Measurements from ENCODE around the gene WDFY4. TPM values are rescaled to one million over a fixed set of nuclear protein-coding genes. Genes with fewer than 3 reads are reported as not detected.

The WDFY4 gene
- total RNA-seq, 2 experiments from 2014 or later, result 0.08 TPM; not detected in 1

DNA sequence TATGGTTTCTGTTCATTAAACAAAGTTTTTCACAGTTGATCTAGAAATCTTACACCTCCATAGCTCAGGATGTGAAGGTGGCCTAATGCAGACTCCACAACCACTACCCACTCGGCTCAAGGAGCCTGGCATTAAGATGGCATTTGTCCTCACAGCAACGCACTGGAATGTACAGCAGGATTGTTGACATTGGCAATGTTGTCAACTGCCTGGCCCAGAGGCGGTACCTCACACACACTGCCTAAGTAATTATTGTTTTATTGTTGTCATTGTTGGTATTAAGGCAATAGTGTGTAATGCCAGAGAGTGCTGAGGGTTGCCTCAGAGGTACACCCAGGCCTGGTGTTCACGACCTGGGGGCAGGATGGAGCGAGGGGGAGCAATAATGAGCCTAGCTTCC lies 216.6 kb downstream of the WDFY4 start:
- Mint-ChIP-seq H3K4me3 (no peak overlapping the region), H3K27ac (no peak overlapping the region), H3K4me1 (no peaks in the 10 kb centered on the region), H3K36me3 (ENCODE audit: low read depth) (no peaks in the 10 kb centered on the region), H3K9me3 (no peaks in the 10 kb centered on the region), H3K27me3 (peaks cover under 1% of the 10 kb centered on the region)
- POLR2A ChIA-PET, result no interaction called here
- CTCF ChIA-PET, result no interaction called here
- DNase-seq, result no peak

DNA sequence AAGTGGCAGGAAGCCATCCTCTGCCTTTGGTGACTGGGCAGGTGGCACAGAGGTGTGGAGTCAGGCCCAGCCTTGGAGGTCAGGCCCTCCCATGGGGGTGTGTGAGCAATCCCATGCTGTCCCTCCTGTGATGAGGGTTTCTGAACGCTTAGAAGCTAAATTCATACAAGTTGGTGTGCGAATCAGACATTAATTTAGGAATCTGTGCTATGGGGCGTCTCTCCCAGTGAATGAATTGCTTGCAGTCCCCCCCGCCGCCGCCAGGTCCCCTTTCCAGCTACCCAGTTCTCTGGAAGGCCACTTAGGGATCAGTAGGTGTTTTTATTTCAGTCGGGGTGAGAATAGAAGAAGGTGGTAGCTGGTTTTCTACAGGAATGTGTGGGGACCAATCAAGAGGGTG lies 217.4 kb downstream of the WDFY4 start:
- no peaks in the 10 kb centered on the region for H3K9me3 Mint-ChIP-seq
- ChIA-PET POLR2A (no interaction called here), CTCF (no interaction called here)
- no peaks in the 10 kb centered on the region for H3K4me1 Mint-ChIP-seq
- H3K4me3 Mint-ChIP-seq, result no peak overlapping the region
- H3K36me3 Mint-ChIP-seq (ENCODE audit: low read depth), result no peaks in the 10 kb centered on the region
- no peak overlapping the region for H3K27ac Mint-ChIP-seq
- H3K27me3 Mint-ChIP-seq, result peaks cover 4% of the 10 kb centered on the region
- DNase-seq, result no peak

DNA sequence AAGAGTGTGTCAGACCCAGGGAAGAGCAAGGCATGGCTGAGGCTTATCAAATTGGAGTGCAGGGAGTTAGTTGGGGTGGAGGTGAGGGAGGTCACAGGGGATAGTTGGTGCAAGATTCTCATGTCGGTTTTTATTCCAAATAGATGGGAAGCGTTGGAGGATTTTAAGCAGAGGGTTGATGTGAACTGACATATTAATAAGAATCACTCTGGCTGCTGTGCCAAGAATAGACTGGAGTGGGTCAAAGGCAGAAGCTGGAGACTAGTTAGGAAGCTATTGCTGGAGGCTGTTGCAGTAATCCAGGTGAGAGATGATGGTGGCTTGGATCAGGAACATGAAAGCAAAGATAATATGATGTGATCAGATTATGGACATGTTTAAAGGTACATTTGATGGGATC lies 218.5 kb downstream of the WDFY4 start:
- no peak for DNase-seq
- POLR2A ChIA-PET, result interaction anchor here (0.7 kb wide), 1 partner anchor 86 kb away, joined by 3 read pairs; no protein-coding TSS in a partner anchor

DNA sequence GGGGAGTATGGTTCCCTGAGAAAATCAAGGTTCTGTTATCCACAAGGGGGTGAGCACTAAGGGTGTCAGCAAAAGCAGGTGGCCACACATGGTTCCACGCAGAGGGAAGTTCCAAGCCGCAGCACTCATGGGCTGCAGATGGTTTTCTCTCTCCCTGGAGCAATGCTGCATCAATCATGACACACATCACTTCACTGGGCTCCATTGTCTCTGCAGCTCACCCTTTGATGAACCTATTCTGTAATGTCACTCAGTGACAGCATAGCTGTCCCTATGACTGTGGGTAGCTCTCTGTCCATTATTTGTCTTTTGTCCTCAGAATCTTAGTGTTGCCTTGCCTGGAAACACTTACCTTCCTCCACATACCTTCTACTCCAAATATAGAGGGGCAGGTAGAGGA lies 220.2 kb downstream of the WDFY4 start:
- peaks cover 9% of the 10 kb centered on the region for H3K27me3 Mint-ChIP-seq
- CTCF ChIA-PET, result no interaction called here
- no peak overlapping the region for H3K4me3 Mint-ChIP-seq

More for the DNA sequence above, 218.5 kb downstream of the WDFY4 start:
- no peak overlapping the region for H3K4me3 Mint-ChIP-seq
- H3K4me1 Mint-ChIP-seq, result no peaks in the 10 kb centered on the region
- H3K9me3 Mint-ChIP-seq, result no peaks in the 10 kb centered on the region
- peaks cover 7% of the 10 kb centered on the region for H3K27me3 Mint-ChIP-seq
- CTCF ChIA-PET, result no interaction called here
- no peak overlapping the region for H3K27ac Mint-ChIP-seq
- no peaks in the 10 kb centered on the region for H3K36me3 Mint-ChIP-seq (ENCODE audit: low read depth)

DNA sequence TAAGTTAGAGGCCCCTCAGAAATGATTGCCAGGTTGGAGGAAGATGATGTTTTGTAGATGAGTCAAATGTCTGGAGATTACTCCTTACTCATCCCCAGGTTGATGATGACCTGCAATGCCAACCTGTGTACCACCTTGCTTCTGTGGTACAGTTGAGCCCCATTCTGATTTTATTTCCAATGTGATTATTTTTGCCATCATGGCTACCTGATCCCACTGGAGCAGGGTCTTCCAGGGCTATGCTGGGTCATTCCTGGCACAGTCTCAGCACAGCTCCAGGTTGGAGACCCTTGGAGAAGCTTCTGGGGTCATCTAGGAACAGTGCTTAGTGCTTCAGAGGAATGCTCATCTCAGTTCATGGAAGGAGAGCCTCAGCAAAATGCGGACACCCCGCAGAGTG lies 220.6 kb downstream of the WDFY4 start:
- no peaks in the 10 kb centered on the region for H3K4me1 Mint-ChIP-seq
- H3K27me3 Mint-ChIP-seq, result peaks cover 9% of the 10 kb centered on the region
- H3K36me3 Mint-ChIP-seq (ENCODE audit: low read depth), result no peaks in the 10 kb centered on the region
- no peak overlapping the region for H3K27ac Mint-ChIP-seq
- ChIA-PET CTCF (no interaction called here), POLR2A (no interaction called here)
- no peaks in the 10 kb centered on the region for H3K9me3 Mint-ChIP-seq
- H3K4me3 Mint-ChIP-seq, result no peak overlapping the region
- no peak for DNase-seq

More for the DNA sequence above, 220.2 kb downstream of the WDFY4 start:
- no peaks in the 10 kb centered on the region for H3K4me1 Mint-ChIP-seq
- no peak overlapping the region for H3K27ac Mint-ChIP-seq
- H3K36me3 Mint-ChIP-seq (ENCODE audit: low read depth), result no peaks in the 10 kb centered on the region
- POLR2A ChIA-PET, result no interaction called here
- no peak for DNase-seq
- H3K9me3 Mint-ChIP-seq, result no peaks in the 10 kb centered on the region

DNA sequence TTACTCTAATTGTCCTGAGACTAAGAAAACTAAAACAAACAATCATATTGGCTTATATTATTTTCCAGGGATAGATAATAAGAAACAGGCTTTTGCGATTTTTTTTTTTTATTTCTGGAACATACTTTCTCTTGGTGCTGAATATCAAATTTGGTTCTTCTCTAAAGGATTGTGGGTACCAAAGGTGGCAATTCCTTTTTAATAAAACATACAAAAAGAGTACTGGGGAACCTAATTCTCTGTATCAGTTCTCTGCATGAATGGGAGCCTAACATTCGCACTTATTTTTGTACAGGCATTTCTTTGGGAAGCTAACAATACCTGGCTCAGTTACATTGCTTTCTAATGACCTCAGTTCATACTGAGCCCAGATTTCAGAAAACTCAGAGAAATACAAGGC lies 222.2 kb downstream of the WDFY4 start:
- ChIA-PET CTCF (no interaction called here), POLR2A (no interaction called here)
- no peak overlapping the region for H3K4me3 Mint-ChIP-seq
- H3K27ac Mint-ChIP-seq, result no peak overlapping the region
- H3K27me3 Mint-ChIP-seq, result peaks cover 9% of the 10 kb centered on the region
- no peaks in the 10 kb centered on the region for H3K36me3 Mint-ChIP-seq (ENCODE audit: low read depth)
- no peaks in the 10 kb centered on the region for H3K4me1 Mint-ChIP-seq
- DNase-seq, result no peak
- no peaks in the 10 kb centered on the region for H3K9me3 Mint-ChIP-seq

- Mint-ChIP-seq H3K4me3 (no peak overlapping the region), H3K27ac (no peak overlapping the region), H3K36me3 (ENCODE audit: low read depth) (no peaks in the 10 kb centered on the region), H3K4me1 (no peaks in the 10 kb centered on the region), H3K27me3 (peaks cover 9% of the 10 kb centered on the region), H3K9me3 (no peaks in the 10 kb centered on the region)
- ChIA-PET CTCF (interaction anchor here (1.2 kb wide), 1 partner anchor 500 kb away, joined by 3 read pairs; no protein-coding TSS in a partner anchor), POLR2A (no interaction called here)
- DNase-seq, result no peak
These were observed 223.1 kb downstream of the WDFY4 start for GRCh38 chr10:48907730-48908129.

DNA sequence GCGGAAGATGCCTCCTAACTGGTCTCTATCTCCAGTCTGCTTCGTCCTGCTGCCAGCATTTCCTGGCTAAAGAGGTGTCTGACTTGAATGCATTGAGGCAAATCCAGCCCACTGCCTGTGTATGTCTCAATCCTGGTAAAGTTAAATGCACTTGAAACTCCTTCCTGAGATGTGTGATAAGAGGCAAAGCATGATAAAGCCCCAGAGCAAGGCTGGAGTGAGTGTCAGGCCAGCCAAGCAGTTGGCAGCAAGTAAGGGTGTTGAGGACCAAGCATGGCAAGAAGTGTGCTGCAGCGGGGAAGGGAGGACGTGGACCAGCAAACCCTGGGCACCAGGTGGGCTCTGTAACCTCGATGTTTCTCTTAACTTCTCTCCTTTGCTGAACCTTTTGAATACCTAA lies 225.9 kb downstream of the WDFY4 start:
- Mint-ChIP-seq H3K4me1 (no peaks in the 10 kb centered on the region), H3K36me3 (ENCODE audit: low read depth) (no peaks in the 10 kb centered on the region), H3K4me3 (no peak overlapping the region), H3K27me3 (peaks cover 9% of the 10 kb centered on the region), H3K9me3 (no peaks in the 10 kb centered on the region), H3K27ac (no peak overlapping the region)
- CTCF ChIA-PET, result no interaction called here
- POLR2A ChIA-PET, result no interaction called here
- no peak for DNase-seq

DNA sequence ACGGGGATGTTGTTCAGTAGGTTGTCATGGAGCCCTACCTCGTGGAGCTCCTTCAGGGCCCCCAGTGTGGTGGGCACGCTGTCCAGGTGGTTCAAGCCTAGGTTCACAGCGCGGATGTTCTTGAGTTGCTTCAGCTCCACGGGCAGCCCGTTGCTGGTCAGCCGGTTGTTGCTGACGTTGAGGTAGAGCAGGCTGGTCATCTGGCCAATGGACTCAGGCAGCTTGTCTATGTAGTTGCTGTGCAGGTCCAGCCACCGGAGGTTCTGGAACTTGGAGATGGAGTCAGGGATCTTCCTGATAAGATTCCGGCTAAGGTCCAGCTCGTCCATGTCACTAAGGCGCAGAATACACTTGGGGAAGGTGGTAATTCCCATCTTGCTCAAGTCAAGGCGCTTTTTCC lies 229.0 kb downstream of the WDFY4 start:
- no peak overlapping the region for H3K4me3 Mint-ChIP-seq
- no peaks in the 10 kb centered on the region for H3K9me3 Mint-ChIP-seq
- no peak for DNase-seq
- H3K36me3 Mint-ChIP-seq (ENCODE audit: low read depth), result no peaks in the 10 kb centered on the region
- peaks cover 26% of the 10 kb centered on the region for H3K27me3 Mint-ChIP-seq
- no peak overlapping the region for H3K27ac Mint-ChIP-seq
- ChIA-PET POLR2A (no interaction called here), CTCF (no interaction called here)
- no peaks in the 10 kb centered on the region for H3K4me1 Mint-ChIP-seq

DNA sequence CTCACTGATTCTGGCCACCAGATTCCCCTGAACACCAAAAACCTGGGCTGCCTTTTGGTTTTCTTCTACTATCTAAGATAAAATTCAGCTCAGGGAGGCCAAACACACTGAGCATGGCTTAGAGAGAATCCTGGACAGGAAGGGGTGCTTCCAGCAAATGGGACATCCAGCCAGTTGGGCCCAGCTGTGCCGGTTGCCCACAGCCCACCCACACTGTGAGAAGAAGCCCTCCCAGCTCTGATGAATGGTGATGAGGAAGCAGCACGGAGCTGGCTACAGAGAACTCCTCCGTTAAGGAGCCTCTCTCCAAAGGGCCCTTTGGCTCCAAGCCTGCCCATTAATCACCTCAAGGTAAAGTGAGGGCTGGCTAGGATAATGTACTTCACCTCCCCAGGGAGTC lies 239.1 kb downstream of the WDFY4 start:
- no peak overlapping the region for H3K27ac Mint-ChIP-seq
- DNase-seq, result no peak
- no peaks in the 10 kb centered on the region for H3K4me1 Mint-ChIP-seq
- CTCF ChIA-PET, result no interaction called here
- POLR2A ChIA-PET, result no interaction called here
- no peaks in the 10 kb centered on the region for H3K36me3 Mint-ChIP-seq (ENCODE audit: low read depth)
- H3K27me3 Mint-ChIP-seq, result peaks cover 13% of the 10 kb centered on the region
- no peaks in the 10 kb centered on the region for H3K9me3 Mint-ChIP-seq
- no peak overlapping the region for H3K4me3 Mint-ChIP-seq

DNA sequence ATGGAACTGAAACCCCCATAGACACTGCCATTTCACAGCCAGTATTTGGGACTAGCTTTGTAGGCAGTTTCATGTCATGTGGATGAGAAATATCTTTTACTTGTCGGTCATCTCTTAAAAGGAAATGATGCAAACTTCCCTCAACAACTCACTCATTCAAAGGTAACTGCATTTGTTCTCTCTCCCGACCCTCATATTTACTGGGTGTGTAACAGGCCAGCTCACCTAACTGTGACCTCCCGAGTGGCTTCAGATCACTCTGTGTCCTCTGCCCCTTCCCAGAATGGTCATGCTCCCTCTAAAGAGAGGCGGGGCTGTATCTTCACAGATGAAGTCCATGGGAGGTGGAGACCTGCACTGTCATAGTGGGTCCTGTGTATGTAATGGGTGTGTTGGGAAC lies 240.3 kb downstream of the WDFY4 start:
- Mint-ChIP-seq H3K4me1 (no peaks in the 10 kb centered on the region), H3K36me3 (ENCODE audit: low read depth) (no peaks in the 10 kb centered on the region), H3K4me3 (no peak overlapping the region), H3K9me3 (no peaks in the 10 kb centered on the region), H3K27me3 (peaks cover 5% of the 10 kb centered on the region), H3K27ac (no peak overlapping the region)
- POLR2A ChIA-PET, result no interaction called here
- DNase-seq, result no peak
- CTCF ChIA-PET, result no interaction called here

GRCh38 chr10:48926255-48926654 lies 241.6 kb downstream of the WDFY4 start:
- POLR2A ChIA-PET, result no interaction called here
- DNase-seq, result no peak
- Mint-ChIP-seq H3K27ac (no peak overlapping the region), H3K27me3 (peaks cover 2% of the 10 kb centered on the region), H3K9me3 (no peaks in the 10 kb centered on the region), H3K4me1 (no peaks in the 10 kb centered on the region), H3K4me3 (no peak overlapping the region), H3K36me3 (ENCODE audit: low read depth) (no peaks in the 10 kb centered on the region)
- CTCF ChIA-PET, result no interaction called here

DNA sequence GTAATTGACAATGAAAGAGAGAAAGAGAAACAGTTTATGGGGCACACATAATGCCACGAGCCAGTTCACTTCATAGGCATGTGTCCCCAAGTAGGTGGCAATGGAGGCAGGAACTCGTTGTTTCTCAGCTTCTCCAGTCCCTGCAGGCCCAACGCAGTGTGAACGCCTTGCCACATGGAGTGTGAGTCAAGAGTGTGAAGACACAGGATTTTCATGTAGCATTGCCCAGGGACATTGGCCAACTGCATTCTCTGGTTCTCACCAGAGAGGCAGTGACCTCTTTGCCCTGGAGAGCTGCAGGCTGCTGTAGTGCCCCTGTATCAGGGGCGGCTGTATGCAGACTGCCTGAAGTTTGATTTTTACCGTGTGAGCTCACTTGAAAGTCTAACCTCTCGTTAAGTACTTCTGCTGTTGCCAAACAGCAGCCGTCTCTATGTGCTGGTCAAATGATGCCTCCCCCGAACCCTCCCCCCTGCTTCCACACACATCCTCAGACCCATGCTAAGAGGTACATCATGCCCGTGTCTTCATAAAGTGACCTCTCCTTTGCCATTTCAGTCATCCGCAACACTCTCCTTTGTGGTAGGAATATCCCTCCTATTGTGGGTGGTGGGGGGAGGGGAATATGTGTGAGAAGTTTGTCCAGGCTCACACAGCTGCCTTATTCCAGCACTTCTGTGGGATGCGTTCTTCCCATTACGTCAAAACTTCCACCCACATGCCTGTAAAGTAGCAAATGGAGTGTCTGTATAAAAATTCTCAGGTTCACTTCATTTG lies 242.3 kb downstream of the WDFY4 start:
- CTCF ChIA-PET, result no interaction called here
- no peaks in the 10 kb centered on the region for H3K4me1 Mint-ChIP-seq
- no peak for DNase-seq
- no peaks in the 10 kb centered on the region for H3K36me3 Mint-ChIP-seq (ENCODE audit: low read depth)
- H3K4me3 Mint-ChIP-seq, result no peak overlapping the region
- H3K27ac Mint-ChIP-seq, result no peak overlapping the region
- peaks cover 2% of the 10 kb centered on the region for H3K27me3 Mint-ChIP-seq
- POLR2A ChIA-PET, result no interaction called here
- H3K9me3 Mint-ChIP-seq, result no peaks in the 10 kb centered on the region

DNA sequence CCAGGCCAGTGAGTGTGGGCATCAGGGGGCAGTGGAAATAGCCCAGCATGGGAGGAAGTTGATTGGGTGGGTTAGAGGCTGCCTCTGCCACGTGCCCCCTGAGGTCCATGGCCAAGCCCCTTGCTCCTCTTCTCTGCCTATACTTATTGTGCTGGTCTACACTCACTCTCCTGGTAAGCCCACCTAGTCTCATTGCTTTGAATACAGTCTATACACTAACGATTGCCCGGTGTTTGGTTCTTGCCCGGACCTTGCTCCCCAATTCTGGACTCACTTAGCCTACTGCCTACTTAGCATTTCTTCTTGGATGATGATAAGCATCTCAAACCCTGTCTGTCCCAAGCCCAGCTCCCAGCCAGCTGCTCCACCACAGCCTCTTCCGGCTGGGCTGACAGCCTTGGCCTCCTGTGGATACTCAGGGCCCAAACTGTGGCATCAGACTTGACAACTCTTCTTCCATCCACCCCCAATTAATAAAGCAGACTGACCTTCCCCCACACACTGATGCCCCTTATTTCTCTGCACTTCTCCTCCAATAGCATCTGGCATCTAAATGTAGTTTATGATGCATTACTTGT lies 244.8 kb downstream of the WDFY4 start:
- CTCF ChIA-PET, result no interaction called here
- no peak for DNase-seq
- POLR2A ChIA-PET, result no interaction called here
- Mint-ChIP-seq H3K4me3 (no peak overlapping the region), H3K27me3 (no peaks in the 10 kb centered on the region), H3K4me1 (no peaks in the 10 kb centered on the region), H3K27ac (no peak overlapping the region), H3K36me3 (ENCODE audit: low read depth) (no peaks in the 10 kb centered on the region), H3K9me3 (no peaks in the 10 kb centered on the region)

All from activated CD4-positive, alpha-beta memory T cell treated with anti-CD3 and anti-CD28 coated beads, Interleukin-2, amount 10 ng/mL, durations not matched to agents 7 days and 5 days (primary cell).